ENCODE results near the gene P2RY11.

The P2RY11 gene

DNA sequence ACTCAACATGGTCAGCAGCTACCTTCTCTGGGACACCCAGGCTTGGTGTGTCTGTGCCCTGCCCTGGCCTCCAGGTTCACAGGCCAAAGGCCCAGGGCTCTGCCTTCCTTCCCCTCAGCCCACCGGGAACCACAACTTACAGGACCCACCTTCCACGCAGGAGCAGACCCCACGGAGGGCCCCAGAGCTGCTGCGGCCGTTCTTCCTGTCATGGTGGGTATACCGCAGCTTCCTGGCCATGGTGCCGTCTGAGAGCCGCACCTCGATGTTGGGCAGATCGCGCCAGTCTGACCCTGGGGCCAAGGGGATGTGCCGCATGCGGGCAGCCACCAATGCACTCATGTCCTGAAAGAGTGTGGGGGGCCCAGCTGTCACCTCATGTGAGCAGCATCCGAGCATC, 25.4 kb downstream of the P2RY11 start:
- Histone ChIP-seq H3K9ac (ENCODE audit: low read length) (no peak overlapping the region), H3K4me3 (ENCODE audit: low read depth in 1 of 2, low read length in 2 of 2) (no peak overlapping the region), H3K4me1 (ENCODE audit: insufficient read depth, low read length) (no peaks in the 10 kb centered on the region), H3K27me3 (ENCODE audit: control insufficient read depth in 1 of 2, insufficient read depth in 2 of 2, low read length in 2 of 2) (no peaks in the 10 kb centered on the region), H3K27ac (ENCODE audit: low read depth, low read length) (no peak overlapping the region), H3K36me3 (ENCODE audit: insufficient read depth, low read length) (peaks cover 35% of the 10 kb centered on the region), H3K9me3 (ENCODE audit: low read length) (no peaks in the 10 kb centered on the region)

- Histone ChIP-seq H3K4me3 (ENCODE audit: low read depth in 1 of 2, low read length in 2 of 2) (no peak overlapping the region), H3K9me3 (ENCODE audit: low read length) (no peaks in the 10 kb centered on the region), H3K27me3 (ENCODE audit: control insufficient read depth in 1 of 2, insufficient read depth in 2 of 2, low read length in 2 of 2) (no peaks in the 10 kb centered on the region), H3K36me3 (ENCODE audit: insufficient read depth, low read length) (peaks cover 43% of the 10 kb centered on the region), H3K27ac (ENCODE audit: low read depth, low read length) (no peak overlapping the region), H3K9ac (ENCODE audit: low read length) (no peak overlapping the region), H3K4me1 (ENCODE audit: insufficient read depth, low read length) (no peaks in the 10 kb centered on the region)
Measured at GRCh38 chr19:10137751-10138682, 26.5 kb downstream of the P2RY11 start.

DNA sequence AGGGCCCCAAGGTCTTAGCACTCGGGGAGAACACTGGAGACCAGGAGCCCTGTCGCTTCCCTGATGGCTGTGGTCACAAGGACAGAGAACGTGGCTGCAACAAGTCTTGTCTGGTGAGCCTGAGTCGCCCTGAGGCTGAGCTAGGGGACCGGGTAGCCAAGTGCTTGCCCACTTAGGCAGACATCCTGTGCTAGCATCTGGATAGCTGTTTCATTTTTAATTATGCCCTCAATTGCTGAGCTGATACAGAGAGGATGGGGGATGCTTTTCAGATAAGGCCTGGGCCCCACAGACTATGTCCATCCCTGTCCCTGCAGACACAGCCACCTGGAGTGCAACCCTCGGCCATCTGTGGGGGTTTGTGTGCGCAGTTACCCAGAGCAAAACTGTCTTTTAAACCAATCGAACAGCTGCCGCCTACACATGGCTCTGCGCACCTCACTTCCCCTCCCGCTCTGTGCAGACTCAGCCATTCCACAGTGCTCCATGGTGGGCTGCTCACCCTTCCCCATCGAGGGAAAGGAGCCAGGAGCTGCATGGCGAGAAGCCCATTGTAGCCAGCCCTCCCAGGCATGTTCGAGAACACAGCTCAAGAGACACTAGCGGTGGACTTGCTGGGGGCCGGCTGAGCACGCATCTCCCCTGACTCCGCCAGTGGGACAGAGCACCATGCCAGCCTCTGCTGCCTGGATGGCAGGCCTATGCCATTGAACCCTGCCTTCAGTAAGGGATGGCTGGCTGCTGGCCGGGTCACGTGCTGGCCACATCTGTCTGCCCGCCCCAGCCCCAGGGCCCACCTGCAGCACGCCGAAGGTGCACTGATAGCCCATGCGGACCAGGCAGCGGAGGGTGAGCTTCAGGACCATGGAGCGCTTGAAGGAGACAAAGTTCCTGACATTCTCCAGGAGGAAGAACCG, 27.6 kb downstream of the P2RY11 start:
- Histone ChIP-seq H3K9me3 (ENCODE audit: low read length) (no peaks in the 10 kb centered on the region), H3K9ac (ENCODE audit: low read length) (no peak overlapping the region), H3K36me3 (ENCODE audit: insufficient read depth, low read length) (peaks cover 51% of the 10 kb centered on the region), H3K4me1 (ENCODE audit: insufficient read depth, low read length) (no peaks in the 10 kb centered on the region), H3K4me3 (ENCODE audit: low read depth in 1 of 2, low read length in 2 of 2) (no peak overlapping the region), H3K27ac (ENCODE audit: low read depth, low read length) (no peak overlapping the region), H3K27me3 (ENCODE audit: control insufficient read depth in 1 of 2, insufficient read depth in 2 of 2, low read length in 2 of 2) (no peaks in the 10 kb centered on the region)

GRCh38 chr19:10139952-10140351, 28.5 kb downstream of the P2RY11 start:
- Histone ChIP-seq H3K9ac (ENCODE audit: low read length) (no peak overlapping the region), H3K27me3 (ENCODE audit: control insufficient read depth in 1 of 2, insufficient read depth in 2 of 2, low read length in 2 of 2) (no peaks in the 10 kb centered on the region), H3K9me3 (ENCODE audit: low read length) (no peaks in the 10 kb centered on the region), H3K4me1 (ENCODE audit: insufficient read depth, low read length) (no peaks in the 10 kb centered on the region), H3K36me3 (ENCODE audit: insufficient read depth, low read length) (peaks cover 59% of the 10 kb centered on the region), H3K4me3 (ENCODE audit: low read depth in 1 of 2, low read length in 2 of 2) (no peak overlapping the region), H3K27ac (ENCODE audit: low read depth, low read length) (no peak overlapping the region)

GRCh38 chr19:10141479-10141878, 30.0 kb downstream of the P2RY11 start:
- no peak overlapping the region for H3K9ac ChIP-seq (ENCODE audit: low read length)

DNA sequence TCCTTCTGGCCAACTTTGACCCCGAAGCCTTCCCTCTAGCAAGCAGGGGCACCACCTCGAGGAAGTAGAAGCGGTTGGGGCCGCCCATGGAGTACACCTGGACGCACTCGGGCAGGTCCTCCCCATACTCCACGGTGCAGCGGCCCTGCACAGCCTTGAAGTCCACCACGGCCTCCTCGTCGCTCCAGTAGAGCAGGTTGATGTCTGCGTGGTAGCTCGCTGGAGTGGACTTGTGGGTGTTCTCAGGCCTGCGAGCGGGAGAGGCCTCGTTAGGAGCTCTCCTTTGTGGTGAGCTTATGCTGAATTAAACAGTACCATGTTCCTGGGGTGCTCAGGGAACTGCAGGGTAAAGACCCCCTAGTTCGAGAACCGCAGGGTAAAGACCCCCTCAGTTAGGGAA, 30.5 kb downstream of the P2RY11 start:
- Histone ChIP-seq H3K27ac (ENCODE audit: low read depth, low read length) (no peak overlapping the region), H3K27me3 (ENCODE audit: control insufficient read depth in 1 of 2, insufficient read depth in 2 of 2, low read length in 2 of 2) (no peaks in the 10 kb centered on the region), H3K36me3 (ENCODE audit: insufficient read depth, low read length) (peaks cover 76% of the 10 kb centered on the region), H3K4me1 (ENCODE audit: insufficient read depth, low read length) (no peaks in the 10 kb centered on the region), H3K9ac (ENCODE audit: low read length) (no peak overlapping the region), H3K4me3 (ENCODE audit: low read depth in 1 of 2, low read length in 2 of 2) (no peak overlapping the region), H3K9me3 (ENCODE audit: low read length) (no peaks in the 10 kb centered on the region)

More at GRCh38 chr19:10141479-10141878, 30.0 kb downstream of the P2RY11 start:
- H3K4me3 ChIP-seq (ENCODE audit: low read depth in 1 of 2, low read length in 2 of 2): no peak overlapping the region
- no peak overlapping the region for H3K27ac ChIP-seq (ENCODE audit: low read depth, low read length)
- H3K27me3 ChIP-seq (ENCODE audit: control insufficient read depth in 1 of 2, insufficient read depth in 2 of 2, low read length in 2 of 2): no peaks in the 10 kb centered on the region
- H3K4me1 ChIP-seq (ENCODE audit: insufficient read depth, low read length): no peaks in the 10 kb centered on the region
- H3K9me3 ChIP-seq (ENCODE audit: low read length): no peaks in the 10 kb centered on the region
- H3K36me3 ChIP-seq (ENCODE audit: insufficient read depth, low read length): peaks cover 74% of the 10 kb centered on the region

DNA sequence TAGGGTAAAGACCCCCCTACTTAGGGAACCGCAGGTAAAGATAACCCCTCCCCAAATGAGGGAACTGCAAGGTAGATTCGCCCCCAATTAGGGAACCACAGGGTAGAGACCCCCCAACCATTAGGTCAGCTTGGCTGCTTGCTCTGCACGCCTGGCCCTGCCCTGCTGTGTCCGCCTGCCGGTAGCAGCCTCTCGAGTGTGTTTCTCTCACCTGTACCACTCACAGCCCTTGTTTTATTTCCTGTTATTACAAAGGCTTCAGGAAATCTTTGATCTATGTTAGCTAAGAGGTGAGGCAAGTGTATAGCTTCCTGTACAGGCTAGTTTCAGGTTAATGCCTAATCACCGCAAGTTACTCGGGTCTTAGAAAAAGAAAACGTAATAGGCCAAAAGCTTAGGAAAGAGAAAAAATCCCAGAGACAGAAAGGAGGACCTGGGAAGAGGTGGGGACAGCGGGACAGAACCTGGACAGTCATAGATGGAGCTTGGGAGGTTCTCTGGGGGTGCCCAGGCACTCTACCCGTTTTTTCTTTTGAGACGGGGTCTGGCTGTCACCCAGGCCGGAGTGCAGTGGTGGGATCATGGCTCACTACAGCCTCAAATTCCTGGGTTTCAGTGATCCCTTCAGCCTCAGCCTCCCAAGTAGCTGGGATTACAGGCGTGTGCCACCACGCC, 31.3 kb downstream of the P2RY11 start:
- H3K9me3 ChIP-seq (ENCODE audit: low read length): no peaks in the 10 kb centered on the region
- H3K4me3 ChIP-seq (ENCODE audit: low read depth in 1 of 2, low read length in 2 of 2): no peak overlapping the region
- H3K4me1 ChIP-seq (ENCODE audit: insufficient read depth, low read length): no peaks in the 10 kb centered on the region
- H3K36me3 ChIP-seq (ENCODE audit: insufficient read depth, low read length): peaks cover 68% of the 10 kb centered on the region
- no peak overlapping the region for H3K9ac ChIP-seq (ENCODE audit: low read length)
- no peaks in the 10 kb centered on the region for H3K27me3 ChIP-seq (ENCODE audit: control insufficient read depth in 1 of 2, insufficient read depth in 2 of 2, low read length in 2 of 2)
- H3K27ac ChIP-seq (ENCODE audit: low read depth, low read length): no peak overlapping the region

DNA sequence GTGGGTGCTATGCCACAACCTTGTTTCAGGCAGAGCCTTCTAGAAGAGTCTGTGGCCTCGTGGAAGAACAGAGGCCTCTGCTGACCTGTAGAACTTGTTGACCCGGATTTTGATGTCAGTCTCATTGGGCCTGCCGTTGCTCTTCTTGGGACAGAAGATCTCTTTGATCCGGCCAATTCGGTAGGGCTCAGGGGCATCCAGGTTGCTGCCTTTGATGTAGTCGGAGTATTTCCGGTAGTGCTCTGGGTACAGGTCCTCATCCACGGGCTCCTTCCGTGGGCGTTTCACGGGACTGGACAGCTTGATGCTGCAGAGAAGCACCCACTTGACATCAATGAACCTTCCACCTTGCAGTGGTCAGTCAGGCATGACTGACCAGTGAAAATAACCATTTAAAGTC, 32.2 kb downstream of the P2RY11 start:
- Histone ChIP-seq H3K9ac (ENCODE audit: low read length) (no peak overlapping the region), H3K27me3 (ENCODE audit: control insufficient read depth in 1 of 2, insufficient read depth in 2 of 2, low read length in 2 of 2) (no peaks in the 10 kb centered on the region), H3K4me1 (ENCODE audit: insufficient read depth, low read length) (no peaks in the 10 kb centered on the region), H3K36me3 (ENCODE audit: insufficient read depth, low read length) (peaks cover 64% of the 10 kb centered on the region), H3K9me3 (ENCODE audit: low read length) (no peaks in the 10 kb centered on the region), H3K4me3 (ENCODE audit: low read depth in 1 of 2, low read length in 2 of 2) (no peak overlapping the region), H3K27ac (ENCODE audit: low read depth, low read length) (no peak overlapping the region)

DNA sequence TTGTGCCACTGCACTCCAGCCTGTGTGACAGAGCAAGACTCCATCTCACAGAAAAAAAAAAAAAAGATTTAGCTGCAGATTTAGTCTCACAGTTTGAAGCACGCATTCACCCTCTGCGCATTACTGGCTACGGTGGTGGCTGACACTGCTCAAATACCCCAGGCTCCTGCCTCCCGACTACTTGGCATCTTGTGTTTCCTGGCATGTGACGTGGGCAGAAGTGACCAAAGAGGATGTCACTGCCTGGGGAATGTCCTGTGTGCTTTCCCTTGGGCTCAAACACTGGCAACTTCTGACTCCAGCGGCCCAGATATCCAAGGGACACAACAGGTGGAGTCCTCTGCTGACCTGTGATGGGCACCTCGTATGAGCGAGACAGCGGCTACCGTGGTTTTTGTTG, 32.9 kb downstream of the P2RY11 start:
- H3K27me3 ChIP-seq (ENCODE audit: control insufficient read depth in 1 of 2, insufficient read depth in 2 of 2, low read length in 2 of 2): no peaks in the 10 kb centered on the region
- no peak overlapping the region for H3K4me3 ChIP-seq (ENCODE audit: low read depth in 1 of 2, low read length in 2 of 2)
- no peaks in the 10 kb centered on the region for H3K9me3 ChIP-seq (ENCODE audit: low read length)
- no peak overlapping the region for H3K27ac ChIP-seq (ENCODE audit: low read depth, low read length)
- no peak overlapping the region for H3K9ac ChIP-seq (ENCODE audit: low read length)
- H3K4me1 ChIP-seq (ENCODE audit: insufficient read depth, low read length): no peaks in the 10 kb centered on the region
- peaks cover 67% of the 10 kb centered on the region for H3K36me3 ChIP-seq (ENCODE audit: insufficient read depth, low read length)

- Histone ChIP-seq H3K27ac (ENCODE audit: low read depth, low read length) (no peak overlapping the region), H3K36me3 (ENCODE audit: insufficient read depth, low read length) (peaks cover 73% of the 10 kb centered on the region)
Measured at GRCh38 chr19:10145031-10145430, 33.5 kb downstream of the P2RY11 start.

GRCh38 chr19:10146142-10146541, 34.6 kb downstream of the P2RY11 start:
- Histone ChIP-seq H3K27ac (ENCODE audit: low read depth, low read length) (no peak overlapping the region), H3K27me3 (ENCODE audit: control insufficient read depth in 1 of 2, insufficient read depth in 2 of 2, low read length in 2 of 2) (no peaks in the 10 kb centered on the region), H3K36me3 (ENCODE audit: insufficient read depth, low read length) (peaks cover 77% of the 10 kb centered on the region)

More at GRCh38 chr19:10145031-10145430, 33.5 kb downstream of the P2RY11 start:
- H3K4me1 ChIP-seq (ENCODE audit: insufficient read depth, low read length): no peaks in the 10 kb centered on the region
- no peaks in the 10 kb centered on the region for H3K9me3 ChIP-seq (ENCODE audit: low read length)
- no peak overlapping the region for H3K9ac ChIP-seq (ENCODE audit: low read length)
- H3K27me3 ChIP-seq (ENCODE audit: control insufficient read depth in 1 of 2, insufficient read depth in 2 of 2, low read length in 2 of 2): no peaks in the 10 kb centered on the region
- no peak overlapping the region for H3K4me3 ChIP-seq (ENCODE audit: low read depth in 1 of 2, low read length in 2 of 2)

More at GRCh38 chr19:10146142-10146541, 34.6 kb downstream of the P2RY11 start:
- H3K4me3 ChIP-seq (ENCODE audit: low read depth in 1 of 2, low read length in 2 of 2): no peak overlapping the region
- no peaks in the 10 kb centered on the region for H3K9me3 ChIP-seq (ENCODE audit: low read length)
- H3K4me1 ChIP-seq (ENCODE audit: insufficient read depth, low read length): no peaks in the 10 kb centered on the region
- no peak overlapping the region for H3K9ac ChIP-seq (ENCODE audit: low read length)
